ENCODE results near the gene PTPN13. TPM values are rescaled to one million over a fixed set of nuclear protein-coding genes. Genes with fewer than 3 reads are reported as not detected.
A peak's percentile ranks its signal among the peaks of the same experiment; 100 is the strongest.

Gene PTPN13
- total RNA-seq, 1 experiment from 2014 or later, result 12.1 TPM

DNA sequence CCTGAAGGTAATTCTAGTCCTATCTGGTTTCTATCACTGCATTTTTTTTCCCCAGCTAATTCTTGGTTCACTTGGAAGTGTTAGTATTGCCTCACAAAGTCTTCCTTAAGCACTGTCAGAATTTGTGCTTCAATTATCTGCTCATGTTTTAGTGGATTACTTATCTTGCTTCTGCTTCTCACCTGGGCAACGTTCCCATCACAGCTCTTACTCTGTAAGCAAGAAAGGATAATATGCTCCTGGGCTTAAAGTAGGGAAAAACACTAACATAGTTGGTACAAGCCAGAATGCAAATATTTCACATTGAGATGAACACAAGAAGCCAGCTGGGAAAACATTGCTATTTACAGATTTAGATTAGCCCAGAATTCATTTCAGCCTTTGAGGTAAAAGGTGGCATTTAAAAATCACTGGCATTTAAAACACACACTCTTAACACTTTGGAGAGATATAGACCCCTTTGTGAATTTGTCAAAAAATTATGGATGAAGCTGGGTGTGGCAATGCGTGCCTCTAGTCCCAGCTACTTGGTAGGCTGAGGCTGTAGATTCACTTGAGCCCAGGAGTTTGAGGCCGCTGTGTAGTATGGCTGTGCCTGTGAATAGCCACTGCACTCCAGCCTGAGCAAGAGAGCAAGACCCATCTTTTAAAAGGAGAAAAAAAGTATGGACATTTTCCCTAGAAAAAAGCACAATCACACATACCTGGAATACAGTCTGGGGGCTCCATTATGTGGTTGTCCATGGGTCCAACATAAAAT lies 6.6 kb upstream of the PTPN13 start:
- intact Hi-C loops (cut with micrococcal nuclease), result no loop called here
- H3K27ac ChIP-seq (ENCODE audit: low read length), result no peak overlapping the region
- no peak for DNase-seq
- no peaks in the 10 kb centered on the region for H4K20me1 ChIP-seq (ENCODE audit: low read length)
- H3K9ac ChIP-seq (ENCODE audit: low read length), result no peak overlapping the region
- no peaks in the 10 kb centered on the region for H3K79me2 ChIP-seq (ENCODE audit: low read length)
- no peak for ATAC-seq
- H3K4me2 ChIP-seq (ENCODE audit: low read length), result no peak overlapping the region
- no TSS peak for BruUV-seq (replicated peaks)
- CTCF ChIA-PET, result no interaction called here
- POLR2A ChIA-PET (ENCODE audit: unreplicated experiment), result no interaction called here
- TF ChIP-seq EZH2 (IDR thresholded peaks at IDR 0.05; ENCODE audit: low read length, unreplicated experiment) (no peak), EZH2phosphoT487 (IDR thresholded peaks at IDR 0.05; ENCODE audit: borderline replicate concordance, low read length) (no peak)
- peaks cover 15% of the 10 kb centered on the region for H3K4me1 ChIP-seq (ENCODE audit: insufficient read depth, low read length)
- no peaks in the 10 kb centered on the region for H3K9me2 ChIP-seq (replicated peaks; ENCODE audit: low read length)
- no peaks in the 10 kb centered on the region for H3K36me3 ChIP-seq (ENCODE audit: low read depth, low read length)
- no peaks in the 10 kb centered on the region for H3K27me3 ChIP-seq (ENCODE audit: low read length)
- no peak overlapping the region for H2AFZ ChIP-seq (ENCODE audit: low read length)
- no peaks in the 10 kb centered on the region for H3F3A ChIP-seq (ENCODE audit: low read length, unreplicated experiment)
- no peak overlapping the region for H3K4me3 ChIP-seq (ENCODE audit: low read length)
- no peaks in the 10 kb centered on the region for H3K9me3 ChIP-seq (ENCODE audit: low read length)

DNA sequence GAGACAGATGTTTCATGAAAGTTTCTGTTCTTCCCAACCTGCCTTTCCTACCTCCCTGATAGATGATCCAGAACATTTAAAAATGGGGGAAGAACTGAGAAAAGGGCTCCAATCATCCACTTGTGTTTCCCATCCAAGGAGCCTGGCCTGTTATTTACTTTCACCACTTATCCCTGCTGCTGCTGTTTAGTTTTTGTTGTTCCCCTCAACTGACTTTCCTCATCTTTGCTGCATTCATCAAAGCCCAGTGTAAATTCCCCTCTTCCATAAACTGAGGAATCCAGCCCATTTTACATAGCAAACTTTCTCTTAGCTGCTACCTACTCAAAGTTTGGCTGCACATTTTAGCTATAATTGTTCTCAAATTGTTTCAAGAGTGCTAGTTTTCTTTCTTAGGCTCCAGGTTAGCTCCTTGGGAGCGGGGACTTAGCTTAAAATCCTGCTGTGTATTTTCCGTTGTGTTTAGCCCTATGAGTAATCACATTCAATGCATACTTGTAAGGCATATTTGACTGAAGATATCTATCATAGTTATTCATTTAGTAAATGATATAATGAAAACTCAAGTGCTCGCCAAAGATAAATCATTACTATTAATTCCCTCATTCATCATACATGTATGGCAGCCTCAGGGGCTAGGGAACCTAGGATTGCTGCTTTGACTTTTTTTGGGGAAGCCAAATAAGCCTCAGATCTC lies 1.4 kb upstream of the PTPN13 start:
- no peaks in the 10 kb centered on the region for H3F3A ChIP-seq (ENCODE audit: low read length, unreplicated experiment)
- H3K4me1 ChIP-seq (ENCODE audit: insufficient read depth, low read length), result peaks cover 33% of the 10 kb centered on the region
- ChIA-PET POLR2A (ENCODE audit: unreplicated experiment) (no interaction called here), CTCF (no interaction called here)
- TF ChIP-seq, protein P1, sequence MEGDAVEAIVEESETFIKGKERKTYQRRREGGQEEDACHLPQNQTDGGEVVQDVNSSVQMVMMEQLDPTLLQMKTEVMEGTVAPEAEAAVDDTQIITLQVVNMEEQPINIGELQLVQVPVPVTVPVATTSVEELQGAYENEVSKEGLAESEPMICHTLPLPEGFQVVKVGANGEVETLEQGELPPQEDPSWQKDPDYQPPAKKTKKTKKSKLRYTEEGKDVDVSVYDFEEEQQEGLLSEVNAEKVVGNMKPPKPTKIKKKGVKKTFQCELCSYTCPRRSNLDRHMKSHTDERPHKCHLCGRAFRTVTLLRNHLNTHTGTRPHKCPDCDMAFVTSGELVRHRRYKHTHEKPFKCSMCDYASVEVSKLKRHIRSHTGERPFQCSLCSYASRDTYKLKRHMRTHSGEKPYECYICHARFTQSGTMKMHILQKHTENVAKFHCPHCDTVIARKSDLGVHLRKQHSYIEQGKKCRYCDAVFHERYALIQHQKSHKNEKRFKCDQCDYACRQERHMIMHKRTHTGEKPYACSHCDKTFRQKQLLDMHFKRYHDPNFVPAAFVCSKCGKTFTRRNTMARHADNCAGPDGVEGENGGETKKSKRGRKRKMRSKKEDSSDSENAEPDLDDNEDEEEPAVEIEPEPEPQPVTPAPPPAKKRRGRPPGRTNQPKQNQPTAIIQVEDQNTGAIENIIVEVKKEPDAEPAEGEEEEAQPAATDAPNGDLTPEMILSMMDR (conservative IDR thresholded peaks at IDR 0.05; ENCODE audit: low read depth, low read length), result no peak
- TF ChIP-seq EZH2 (IDR thresholded peaks at IDR 0.05; ENCODE audit: low read length, unreplicated experiment) (no peak), EZH2phosphoT487 (IDR thresholded peaks at IDR 0.05; ENCODE audit: borderline replicate concordance, low read length) (no peak)
- H3K79me2 ChIP-seq (ENCODE audit: low read length), result peaks cover 31% of the 10 kb centered on the region
- H2AFZ ChIP-seq (ENCODE audit: low read length), result peak overlapping the region; percentile 96; the same call in 1 of the 2 replicates
- BruUV-seq (replicated peaks), result no TSS peak
- H3K4me2 ChIP-seq (ENCODE audit: low read length), result peak overlapping the region; percentile 84
- 0 out of 2 replicates have a peak, but pooled peaks cover 4% of the 10 kb centered on the region for H4K20me1 ChIP-seq (ENCODE audit: low read length)
- H3K27ac ChIP-seq (ENCODE audit: low read length), result no peak overlapping the region
- H3K9ac ChIP-seq (ENCODE audit: low read length), result 0 out of 2 replicates have a peak overlapping the region, but pooled peaks have one; percentile 44
- DNase-seq (peak; percentile 45), ATAC-seq (no peak)
- peak overlapping the region; percentile 98 for H3K4me3 ChIP-seq (ENCODE audit: low read length)
- H3K27me3 ChIP-seq (ENCODE audit: low read length), result no peaks in the 10 kb centered on the region
- intact Hi-C loops (cut with micrococcal nuclease), result loop anchor here (10.0 kb wide), 1 partner anchor 132 kb away; no protein-coding TSS in a partner anchor
- no peaks in the 10 kb centered on the region for H3K9me3 ChIP-seq (ENCODE audit: low read length)
- H3K36me3 ChIP-seq (ENCODE audit: low read depth, low read length), result no peaks in the 10 kb centered on the region
- no peaks in the 10 kb centered on the region for H3K9me2 ChIP-seq (replicated peaks; ENCODE audit: low read length)

DNA sequence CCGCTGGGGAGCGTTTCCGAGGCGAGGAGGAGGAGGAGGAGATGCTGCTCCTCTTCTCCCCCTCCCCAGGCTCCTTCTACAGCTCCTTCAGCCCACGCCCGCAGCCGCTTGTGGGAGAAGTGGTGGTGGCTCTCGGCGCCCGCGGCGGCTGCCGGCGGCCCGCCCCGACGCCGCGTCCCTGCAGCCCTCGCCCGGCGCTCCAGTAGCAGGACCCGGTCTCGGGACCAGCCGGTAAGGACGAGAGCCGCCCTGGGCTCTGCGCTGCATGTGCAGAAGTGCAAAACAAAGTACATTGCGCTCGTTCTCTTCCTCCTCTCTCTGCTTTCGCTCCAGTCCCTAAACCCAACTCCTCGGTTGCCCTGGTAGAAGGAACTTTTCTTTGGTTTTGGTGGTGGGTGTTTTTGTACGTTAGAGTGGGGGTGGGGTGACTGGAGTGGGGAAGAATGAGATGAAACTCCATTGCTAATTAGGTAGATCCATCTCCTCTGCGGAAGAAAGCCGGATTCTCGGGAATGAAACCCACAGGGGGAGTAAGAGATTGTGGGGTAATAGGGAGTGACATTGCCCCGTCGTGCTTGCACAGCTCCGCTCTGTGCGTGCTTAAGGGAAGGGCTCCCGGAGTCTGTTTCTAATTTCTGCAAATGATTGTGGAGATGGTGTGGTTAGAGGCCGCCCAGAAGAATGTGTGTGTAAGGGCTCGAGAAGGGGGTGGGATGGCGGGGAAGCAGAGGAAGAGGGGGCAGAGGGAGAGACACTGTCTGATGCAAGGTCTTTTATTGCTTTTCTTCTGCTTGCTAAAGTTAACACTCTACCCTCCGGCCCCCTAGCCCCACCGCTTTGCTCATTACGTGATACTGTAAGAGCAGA lies 677 bp downstream of the PTPN13 start:
- intact Hi-C loops (cut with micrococcal nuclease), result loop anchor here (1.0 to 10.0 kb wide), 4 partner anchors 72 to 300 kb away; no protein-coding TSS in a partner anchor

More for the DNA sequence above, 677 bp downstream of the PTPN13 start:
- H3K4me1 ChIP-seq (ENCODE audit: insufficient read depth, low read length), result peaks cover 30% of the 10 kb centered on the region
- DNase-seq (peak; percentile 53), ATAC-seq (peak; percentile 28)
- peaks cover 47% of the 10 kb centered on the region for H3K79me2 ChIP-seq (ENCODE audit: low read length)
- 0 out of 2 replicates have a peak, but pooled peaks cover 4% of the 10 kb centered on the region for H4K20me1 ChIP-seq (ENCODE audit: low read length)
- H3K36me3 ChIP-seq (ENCODE audit: low read depth, low read length), result no peaks in the 10 kb centered on the region
- H3K4me2 ChIP-seq (ENCODE audit: low read length), result peak overlapping the region; percentile 84
- peak overlapping the region; percentile 98 for H3K4me3 ChIP-seq (ENCODE audit: low read length)
- no peak for TF ChIP-seq EZH2phosphoT487 (IDR thresholded peaks at IDR 0.05; ENCODE audit: borderline replicate concordance, low read length)
- TF ChIP-seq, protein P1 (conservative IDR thresholded peaks at IDR 0.05; ENCODE audit: low read depth, low read length), result 0 out of 2 replicates have a peak, but pooled peaks have one; percentile 9
- no peaks in the 10 kb centered on the region for H3F3A ChIP-seq (ENCODE audit: low read length, unreplicated experiment)
- peak overlapping the region; percentile 77 for H2AFZ ChIP-seq (ENCODE audit: low read length)
- no peaks in the 10 kb centered on the region for H3K9me2 ChIP-seq (replicated peaks; ENCODE audit: low read length)
- no TSS peak for BruUV-seq (replicated peaks)
- peak overlapping the region; percentile 41 for H3K27ac ChIP-seq (ENCODE audit: low read length)
- H3K9me3 ChIP-seq (ENCODE audit: low read length), result no peaks in the 10 kb centered on the region
- ChIA-PET POLR2A (ENCODE audit: unreplicated experiment) (interaction anchor here (0.5 to 1.1 kb wide), 4 partner anchors 13 to 340 kb away, joined by 3 to 14 read pairs (median 5); no protein-coding TSS in a partner anchor), CTCF (interaction anchor here (1.0 to 1.3 kb wide), 2 partner anchors 73 to 96 kb away, joined by 4 to 9 read pairs; no protein-coding TSS in a partner anchor)
- H3K27me3 ChIP-seq (ENCODE audit: low read length), result no peaks in the 10 kb centered on the region
- H3K9ac ChIP-seq (ENCODE audit: low read length), result peak overlapping the region; percentile 70
